Skeletal muscle satellite cell (primary cell): ENCODE results near the gene SELENON.

Experiments used
- H3K27me3 ChIP-seq: 2 replicates; pipeline ENCODE4 v1.7.0; 2013; ENCODE audit warnings: low read length; ENCODE audit not compliant: control insufficient read depth, insufficient read depth
- H3K36me3 ChIP-seq: 2 replicates; pipeline ENCODE4 v1.7.0; 2013; ENCODE audit warnings: mild to moderate bottlenecking, control low read depth, low read length; ENCODE audit not compliant: insufficient read depth
- H3K4me1 ChIP-seq: 2 replicates; pipeline ENCODE4 v1.7.0; 2013; ENCODE audit warnings: low read length; ENCODE audit not compliant: control insufficient read depth, insufficient read depth
- H3K4me2 ChIP-seq: 2 replicates; pipeline ENCODE4 v1.7.0; 2013; ENCODE audit warnings: mild to moderate bottlenecking, low read length
- H3K4me3 ChIP-seq: 2 replicates; pipeline ENCODE4 v1.7.0; 2013; ENCODE audit warnings: low read length
- H3K9ac ChIP-seq: 2 replicates; pipeline ENCODE4 v1.7.0; 2013; ENCODE audit warnings: mild to moderate bottlenecking, low read depth, low read length, moderate library complexity
- H3K9me3 ChIP-seq: replicated peaks from 2 replicates; pipeline ENCODE4 v1.7.0; 2013; ENCODE audit warnings: mild to moderate bottlenecking, control low read depth, low read length

Gene SELENON

GRCh38 chr1:25807480-25808390 lies 7.7 kb downstream of the SELENON start:
- Histone ChIP-seq H3K4me3 (no peak overlapping the region), H3K36me3 (peaks cover 38% of the 10 kb centered on the region), H3K4me2 (no peak overlapping the region), H3K9me3 (no peaks in the 10 kb centered on the region), H3K27me3 (no peaks in the 10 kb centered on the region), H3K4me1 (peaks cover 27% of the 10 kb centered on the region), H3K9ac (no peak overlapping the region)

- Histone ChIP-seq H3K27me3 (no peaks in the 10 kb centered on the region), H3K9me3 (no peaks in the 10 kb centered on the region), H3K36me3 (peaks cover 46% of the 10 kb centered on the region), H3K4me3 (no peak overlapping the region), H3K4me2 (no peak overlapping the region), H3K4me1 (peaks cover 27% of the 10 kb centered on the region), H3K9ac (no peak overlapping the region)
Measured at GRCh38 chr1:25808481-25809244, 8.7 kb downstream of the SELENON start.

GRCh38 chr1:25809283-25809926 lies 9.4 kb downstream of the SELENON start:
- no peak overlapping the region for H3K9ac ChIP-seq
- H3K4me3 ChIP-seq: no peak overlapping the region
- H3K36me3 ChIP-seq: peaks cover 53% of the 10 kb centered on the region

DNA sequence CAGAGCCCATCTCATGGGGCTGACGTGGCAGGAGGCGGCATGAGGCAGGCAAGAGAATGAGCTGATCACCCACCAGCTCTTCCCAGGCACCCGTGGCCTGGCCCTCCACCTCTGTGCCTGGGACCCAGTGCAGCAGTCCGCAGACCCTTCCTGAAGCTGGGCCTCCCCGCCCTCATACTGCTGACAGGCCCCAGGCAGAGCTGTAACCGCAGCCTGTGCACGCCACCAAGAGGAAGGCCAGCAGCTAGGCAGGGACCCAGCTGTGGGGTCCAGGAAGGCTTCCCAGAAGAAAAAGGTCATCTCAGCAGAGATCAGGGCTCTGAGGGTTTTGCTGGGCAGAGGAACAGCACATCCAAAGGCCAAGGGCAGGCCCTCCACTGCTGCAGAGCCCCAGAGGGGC lies 9.9 kb downstream of the SELENON start:
- H3K9ac ChIP-seq: no peak overlapping the region
- no peak overlapping the region for H3K4me2 ChIP-seq
- peaks cover 17% of the 10 kb centered on the region for H3K4me1 ChIP-seq
- no peaks in the 10 kb centered on the region for H3K27me3 ChIP-seq
- H3K9me3 ChIP-seq: no peaks in the 10 kb centered on the region
- H3K36me3 ChIP-seq: peaks cover 53% of the 10 kb centered on the region
- no peak overlapping the region for H3K4me3 ChIP-seq

More at GRCh38 chr1:25809283-25809926, 9.4 kb downstream of the SELENON start:
- Histone ChIP-seq H3K4me2 (no peak overlapping the region), H3K27me3 (no peaks in the 10 kb centered on the region), H3K9me3 (no peaks in the 10 kb centered on the region), H3K4me1 (peaks cover 22% of the 10 kb centered on the region)

DNA sequence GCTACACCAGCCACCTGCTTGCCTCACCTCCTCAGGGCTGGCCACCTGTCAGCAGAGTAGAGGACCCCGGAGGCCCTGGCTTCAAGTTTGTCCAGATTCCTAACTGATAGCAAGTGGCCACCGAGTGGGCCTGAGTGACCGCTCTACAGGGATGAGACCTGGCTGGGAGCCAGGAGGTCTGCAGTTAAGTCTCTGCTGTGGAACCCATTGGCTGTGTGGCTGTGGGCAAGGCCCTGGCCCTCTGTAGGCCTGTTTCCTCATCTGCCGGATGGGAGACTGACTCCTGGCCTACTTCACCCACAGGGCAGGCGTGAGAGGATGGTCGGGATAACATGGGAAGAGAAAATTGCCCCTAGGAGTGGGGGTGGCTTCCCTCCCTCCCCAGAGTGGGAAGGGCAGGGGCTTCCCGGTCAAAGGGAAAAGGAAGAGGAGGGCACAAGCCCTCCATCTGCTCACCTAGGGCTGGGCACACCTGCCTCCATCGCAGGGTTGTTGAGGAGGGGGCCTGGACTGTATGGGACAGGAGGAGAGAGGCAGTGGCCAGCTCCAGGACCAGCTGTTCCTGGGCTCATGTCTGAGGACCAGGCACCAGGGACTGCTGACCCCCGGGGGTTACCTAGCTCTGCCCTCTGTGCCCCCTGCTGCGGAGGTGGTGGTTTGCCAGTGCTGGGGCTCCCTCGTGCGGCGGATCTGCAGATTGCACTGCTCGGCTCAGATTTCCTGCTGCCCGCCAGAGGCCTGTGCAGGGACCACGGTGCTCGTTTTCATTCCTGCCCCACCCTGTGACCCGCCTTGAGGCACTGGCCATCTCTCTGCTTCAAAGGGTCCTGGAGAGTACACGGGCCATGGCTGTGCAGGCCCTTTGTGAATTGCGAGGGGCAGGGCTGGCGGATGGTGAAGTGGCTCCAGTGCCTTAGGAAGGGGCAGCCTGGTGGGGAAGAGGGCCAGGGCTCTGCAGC lies 10.6 kb downstream of the SELENON start:
- Histone ChIP-seq H3K27me3 (no peaks in the 10 kb centered on the region), H3K9ac (no peak overlapping the region), H3K4me2 (no peak overlapping the region), H3K4me1 (peaks cover 10% of the 10 kb centered on the region), H3K36me3 (peaks cover 53% of the 10 kb centered on the region), H3K4me3 (no peak overlapping the region), H3K9me3 (no peaks in the 10 kb centered on the region)

- Histone ChIP-seq H3K4me2 (no peak overlapping the region), H3K9me3 (no peaks in the 10 kb centered on the region), H3K36me3 (peaks cover 58% of the 10 kb centered on the region), H3K9ac (no peak overlapping the region), H3K4me1 (peaks cover under 1% of the 10 kb centered on the region), H3K27me3 (no peaks in the 10 kb centered on the region), H3K4me3 (no peak overlapping the region)
Measured at GRCh38 chr1:25811384-25812082, 11.5 kb downstream of the SELENON start.

GRCh38 chr1:25813071-25813733 lies 13.2 kb downstream of the SELENON start:
- H3K36me3 ChIP-seq: peaks cover 55% of the 10 kb centered on the region
- H3K9me3 ChIP-seq: no peaks in the 10 kb centered on the region
- H3K4me1 ChIP-seq: no peaks in the 10 kb centered on the region
- H3K4me3 ChIP-seq: no peak overlapping the region
- no peak overlapping the region for H3K9ac ChIP-seq
- no peaks in the 10 kb centered on the region for H3K27me3 ChIP-seq
- no peak overlapping the region for H3K4me2 ChIP-seq

DNA sequence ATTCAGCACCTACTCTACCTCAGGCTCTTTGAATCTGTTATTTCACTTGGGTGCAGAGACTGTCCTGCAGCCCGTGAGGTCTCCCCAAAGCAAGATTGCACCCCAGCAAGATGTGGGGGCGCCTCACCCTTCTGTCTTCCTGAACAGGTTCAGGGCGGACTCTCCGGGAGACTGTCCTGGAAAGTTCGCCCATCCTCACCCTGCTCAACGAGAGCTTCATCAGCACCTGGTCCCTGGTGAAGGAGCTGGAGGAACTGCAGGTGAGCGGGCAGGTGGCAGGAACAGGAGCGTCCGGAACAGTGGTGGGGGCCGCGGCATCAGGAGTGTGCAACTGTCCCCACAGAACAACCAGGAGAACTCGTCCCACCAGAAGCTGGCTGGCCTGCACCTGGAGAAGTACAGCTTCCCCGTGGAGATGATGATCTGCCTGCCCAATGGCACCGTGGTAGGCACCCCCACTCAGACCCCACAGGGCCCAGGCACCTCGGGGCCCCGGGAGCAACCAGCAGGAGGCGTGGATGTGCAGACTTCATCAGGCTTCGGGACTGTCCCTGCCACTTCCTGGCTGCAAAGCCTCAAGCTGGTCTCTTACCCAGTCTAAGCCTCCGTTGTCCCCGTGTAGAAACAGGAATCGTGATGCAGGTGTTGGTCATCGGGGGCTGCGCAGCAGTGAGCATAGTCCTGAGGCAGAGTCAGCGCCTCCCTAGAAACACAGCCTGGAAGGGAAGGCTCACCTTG lies 13.9 kb downstream of the SELENON start:
- no peak overlapping the region for H3K9ac ChIP-seq
- peaks cover 55% of the 10 kb centered on the region for H3K36me3 ChIP-seq
- H3K4me3 ChIP-seq: no peak overlapping the region
- no peak overlapping the region for H3K4me2 ChIP-seq
- no peaks in the 10 kb centered on the region for H3K27me3 ChIP-seq
- peaks cover 5% of the 10 kb centered on the region for H3K4me1 ChIP-seq
- H3K9me3 ChIP-seq: no peaks in the 10 kb centered on the region

- H3K4me2 ChIP-seq: no peak overlapping the region
- peaks cover 47% of the 10 kb centered on the region for H3K36me3 ChIP-seq
- no peak overlapping the region for H3K4me3 ChIP-seq
- no peak overlapping the region for H3K9ac ChIP-seq
- no peaks in the 10 kb centered on the region for H3K27me3 ChIP-seq
- peaks cover 9% of the 10 kb centered on the region for H3K4me1 ChIP-seq
- no peaks in the 10 kb centered on the region for H3K9me3 ChIP-seq
Measured at GRCh38 chr1:25814549-25815087, 14.6 kb downstream of the SELENON start.
